Measurements from ENCODE around the gene ARTN.

Gene ARTN, protein sequence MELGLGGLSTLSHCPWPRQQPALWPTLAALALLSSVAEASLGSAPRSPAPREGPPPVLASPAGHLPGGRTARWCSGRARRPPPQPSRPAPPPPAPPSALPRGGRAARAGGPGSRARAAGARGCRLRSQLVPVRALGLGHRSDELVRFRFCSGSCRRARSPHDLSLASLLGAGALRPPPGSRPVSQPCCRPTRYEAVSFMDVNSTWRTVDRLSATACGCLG

DNA sequence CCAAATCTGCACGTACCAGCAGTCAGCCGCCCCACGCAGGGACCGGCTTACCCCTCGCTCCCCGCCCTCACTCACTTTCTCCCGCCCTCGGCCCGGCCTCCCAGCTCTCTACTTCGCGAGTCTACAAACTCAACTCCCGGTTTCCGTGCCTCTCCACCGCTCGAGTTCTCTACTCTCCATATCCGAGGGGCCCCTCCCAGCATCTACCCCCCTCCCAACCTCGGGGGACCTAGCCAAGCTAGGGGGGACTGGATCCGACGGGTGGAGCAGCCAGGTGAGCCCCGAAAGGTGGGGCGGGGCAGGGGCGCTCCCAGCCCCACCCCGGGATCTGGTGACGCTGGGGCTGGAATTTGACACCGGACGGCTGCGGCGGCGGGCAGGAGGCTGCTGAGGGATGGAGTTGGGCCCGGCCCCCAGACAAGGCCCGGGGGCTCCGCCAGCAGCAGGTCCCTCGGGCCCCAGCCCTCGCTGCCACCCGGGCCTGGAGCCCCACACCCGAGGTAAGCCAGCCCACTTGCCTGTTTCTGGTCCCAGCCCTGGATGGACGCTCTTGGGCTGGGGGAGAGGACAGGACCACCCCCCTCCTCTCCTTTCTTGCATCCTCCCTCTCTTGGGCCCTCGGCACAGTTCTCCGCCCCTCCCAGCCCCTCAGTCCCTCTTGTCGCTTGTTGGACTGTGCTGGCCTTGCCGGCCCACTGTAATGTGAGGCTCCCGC, at the start of gene ARTN:
ARTN (plus strand) TSS at position 416 of the 715 bp plus-strand sequence. CDS start 1,856 bp downstream, outside the sequence.
- no peak for DNase-seq (ENCODE audit: low spot score)

DNA sequence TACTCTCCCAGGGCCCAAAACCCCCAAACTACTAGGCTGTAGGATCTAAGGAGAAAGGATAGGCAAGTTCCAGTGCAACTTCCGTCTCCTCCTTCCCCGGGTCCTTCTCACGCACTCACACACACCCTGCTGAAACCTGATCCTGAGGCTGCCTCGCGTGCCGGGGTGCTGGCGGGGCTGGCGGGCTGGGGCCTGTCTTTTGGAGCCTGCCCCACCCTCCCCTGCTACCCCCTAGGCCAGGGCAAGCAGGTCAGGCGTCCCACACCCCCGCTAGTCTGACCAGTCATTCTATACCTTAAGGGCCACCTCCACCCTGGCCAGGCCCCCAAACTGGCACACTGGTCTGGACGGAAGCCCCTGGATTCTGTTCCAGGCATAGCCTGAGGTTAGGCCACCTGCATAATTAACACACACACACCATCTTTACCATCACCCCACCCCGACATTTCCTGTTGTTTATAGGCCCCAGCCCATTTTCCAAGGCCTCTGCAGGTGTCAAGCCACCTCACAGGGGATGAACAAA, 48.3 kb upstream of the ARTN start:
- no peak for DNase-seq (ENCODE audit: low spot score)

DNA sequence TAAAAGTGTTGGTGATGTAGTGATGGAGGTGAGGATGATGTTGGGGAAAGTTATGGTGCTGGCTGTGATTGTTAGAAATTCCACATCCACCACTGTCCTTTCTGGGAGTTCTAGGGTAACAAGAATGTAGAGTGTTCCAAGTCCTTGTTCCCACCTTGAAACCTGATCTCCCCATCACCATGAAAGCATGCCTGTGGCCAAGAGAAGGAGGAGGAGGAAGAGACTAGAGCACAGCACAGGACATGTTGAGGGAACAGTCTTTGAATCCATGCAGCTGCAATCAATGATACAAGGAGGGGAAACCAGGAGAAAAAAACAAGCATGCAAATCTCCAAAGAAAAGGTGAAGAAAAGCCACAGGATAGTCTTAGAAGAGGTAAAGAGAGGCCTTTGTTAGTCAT, 45.9 kb upstream of the ARTN start:
- no peak for DNase-seq (ENCODE audit: low spot score)

DNA sequence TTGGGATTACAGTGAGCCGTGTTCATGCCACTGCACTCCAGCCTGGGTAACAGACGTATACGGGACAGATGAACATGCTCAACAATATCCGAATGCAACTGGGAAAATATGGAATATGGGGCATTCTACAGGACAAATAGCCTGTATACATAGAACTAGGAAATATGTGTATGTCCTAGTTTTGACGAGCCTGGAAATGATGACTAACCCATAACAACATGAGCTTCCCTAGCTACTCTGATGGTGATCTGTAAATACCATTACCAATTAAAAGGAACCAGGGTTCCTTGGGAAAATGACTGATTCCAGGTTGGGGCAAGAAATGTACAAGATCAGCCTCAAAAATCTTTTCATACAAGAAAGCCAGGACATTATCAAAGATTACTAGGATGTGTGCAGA, 42.8 kb upstream of the ARTN start:
- DNase-seq (ENCODE audit: low spot score) = no peak

DNA sequence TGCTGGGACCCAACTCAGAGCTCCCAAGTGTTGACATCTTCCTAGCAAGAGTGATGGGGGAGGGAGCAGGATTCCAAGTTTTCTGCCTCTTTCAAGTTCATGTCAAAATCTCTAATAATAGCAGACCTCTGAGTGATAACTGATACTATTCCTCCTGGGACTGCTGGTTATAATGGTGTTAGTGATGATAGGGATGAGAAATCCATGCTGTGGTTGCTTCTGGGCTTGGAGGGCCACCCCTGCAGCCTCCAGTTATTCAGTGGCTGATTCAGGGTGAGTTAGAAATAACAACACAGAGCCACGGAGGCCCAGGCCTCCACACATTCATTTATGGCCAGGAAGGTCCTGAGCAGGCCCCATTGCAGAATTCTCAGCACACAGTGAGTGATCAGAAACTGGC, 40.6 kb upstream of the ARTN start:
- no peak for DNase-seq (ENCODE audit: low spot score)

DNA sequence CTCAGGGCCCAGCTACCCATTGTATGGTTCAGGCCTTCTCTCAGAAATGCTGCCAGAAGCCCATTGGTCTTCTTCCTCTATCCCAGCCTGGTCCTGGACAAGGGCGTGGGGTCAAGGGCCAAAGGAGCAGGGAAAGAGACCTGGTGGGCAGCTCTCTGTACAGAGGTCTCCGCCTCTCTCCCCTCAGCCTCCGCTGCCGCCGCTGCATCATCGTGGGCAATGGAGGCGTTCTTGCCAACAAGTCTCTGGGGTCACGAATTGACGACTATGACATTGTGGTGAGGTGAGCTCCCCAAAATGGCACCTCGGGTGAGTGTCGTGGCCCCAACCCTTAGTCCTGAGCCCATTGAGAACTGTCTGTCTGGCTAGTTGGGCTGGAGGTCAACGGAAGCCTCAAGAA, 34.6 kb upstream of the ARTN start:
- no peak for DNase-seq (ENCODE audit: low spot score)

DNA sequence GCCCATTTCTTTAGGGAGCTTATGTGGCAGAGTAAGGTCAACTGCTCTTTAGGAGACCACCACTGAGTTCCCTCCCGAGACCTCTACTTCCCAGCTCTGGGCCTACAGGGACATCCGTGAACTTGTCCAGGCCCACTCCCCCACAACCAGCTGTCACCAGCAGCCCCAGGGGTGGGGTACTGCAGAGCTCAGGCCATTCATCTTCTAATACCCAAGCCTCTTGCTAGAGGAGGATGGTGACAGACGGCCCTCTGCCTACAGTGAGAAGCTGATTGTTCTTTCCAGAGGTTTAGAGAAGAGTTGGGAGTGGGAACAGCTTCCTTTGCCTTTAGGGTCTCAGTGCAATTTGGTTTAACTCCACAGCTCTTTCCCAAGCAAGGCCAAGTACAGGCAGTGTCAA, 33.2 kb upstream of the ARTN start:
- DNase-seq (ENCODE audit: low spot score) = no peak

DNA sequence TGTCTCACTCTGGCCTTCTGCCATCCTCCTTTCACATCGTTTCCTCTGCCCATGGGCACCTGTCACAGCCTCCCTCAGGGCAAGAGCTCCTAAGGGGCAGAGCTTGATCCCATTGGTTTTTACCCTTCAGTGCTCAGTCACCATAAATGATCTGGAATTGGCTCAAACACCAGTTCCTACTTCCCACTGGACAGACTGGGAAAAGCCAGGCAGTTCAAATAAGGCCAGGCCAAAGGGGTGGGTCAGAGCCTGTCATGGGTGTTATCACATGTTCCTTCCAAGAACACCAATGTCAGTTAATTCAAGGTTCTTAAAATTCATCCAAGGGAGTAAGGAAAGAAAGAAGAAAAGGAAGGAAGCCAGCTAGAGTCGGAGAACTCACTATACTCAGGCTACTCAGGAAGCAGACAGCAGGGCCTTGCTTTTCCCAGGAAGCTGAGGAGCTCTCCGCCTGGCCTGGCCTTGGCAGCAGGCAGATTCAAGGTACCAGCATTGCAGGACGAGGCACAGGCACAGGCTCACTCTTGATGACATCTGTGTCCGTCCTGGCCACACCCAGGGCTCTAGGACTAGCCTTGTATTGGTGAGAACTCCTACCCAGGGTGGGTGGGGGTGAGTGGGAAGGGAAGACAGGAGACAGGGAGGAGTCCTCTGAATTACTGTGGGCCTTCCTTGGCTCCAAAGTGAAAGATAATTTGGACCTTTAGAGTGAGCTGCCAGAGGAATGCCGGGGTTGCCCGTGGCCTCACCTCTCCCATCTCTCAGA, 32.2 kb upstream of the ARTN start:
- no peak for DNase-seq (ENCODE audit: low spot score)

DNA sequence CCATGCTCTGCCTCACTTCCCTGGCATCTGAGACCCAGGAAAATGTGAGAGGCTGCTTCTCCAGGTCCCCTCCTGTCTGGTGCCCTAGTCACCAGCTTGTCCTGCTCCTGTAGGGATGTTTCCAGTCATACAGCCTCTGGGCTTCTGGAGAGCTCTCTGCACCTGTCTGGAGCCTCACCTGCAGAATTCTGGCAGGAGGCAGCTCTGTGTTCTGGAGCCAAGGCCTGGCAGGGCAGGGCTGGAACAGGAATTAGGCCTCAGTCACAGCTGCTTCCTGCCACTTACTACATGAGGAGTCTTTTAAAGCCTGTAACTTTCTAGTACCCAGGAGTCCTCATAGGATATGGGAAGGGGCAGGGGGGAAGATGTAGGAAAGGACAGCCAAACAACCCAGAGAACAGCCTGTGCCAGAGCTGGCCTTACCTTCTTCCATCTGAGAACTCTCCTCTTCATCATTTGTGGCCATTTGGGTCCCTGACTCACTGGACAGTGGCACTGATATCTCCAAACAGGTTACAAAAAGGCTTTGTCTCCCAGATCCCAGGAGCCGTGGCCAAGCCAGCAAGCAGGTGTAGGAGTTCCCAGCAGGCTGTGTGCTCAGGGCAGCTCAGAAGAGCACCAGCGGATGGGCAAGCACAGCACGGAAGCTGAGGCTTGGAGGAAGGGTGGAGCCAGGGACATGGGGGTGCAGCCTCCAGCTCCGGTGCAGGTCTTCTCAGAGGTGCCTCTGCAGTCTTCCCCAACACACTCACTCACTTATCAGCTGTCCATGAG, 31.4 kb upstream of the ARTN start:
- no peak for DNase-seq (ENCODE audit: low spot score)

DNA sequence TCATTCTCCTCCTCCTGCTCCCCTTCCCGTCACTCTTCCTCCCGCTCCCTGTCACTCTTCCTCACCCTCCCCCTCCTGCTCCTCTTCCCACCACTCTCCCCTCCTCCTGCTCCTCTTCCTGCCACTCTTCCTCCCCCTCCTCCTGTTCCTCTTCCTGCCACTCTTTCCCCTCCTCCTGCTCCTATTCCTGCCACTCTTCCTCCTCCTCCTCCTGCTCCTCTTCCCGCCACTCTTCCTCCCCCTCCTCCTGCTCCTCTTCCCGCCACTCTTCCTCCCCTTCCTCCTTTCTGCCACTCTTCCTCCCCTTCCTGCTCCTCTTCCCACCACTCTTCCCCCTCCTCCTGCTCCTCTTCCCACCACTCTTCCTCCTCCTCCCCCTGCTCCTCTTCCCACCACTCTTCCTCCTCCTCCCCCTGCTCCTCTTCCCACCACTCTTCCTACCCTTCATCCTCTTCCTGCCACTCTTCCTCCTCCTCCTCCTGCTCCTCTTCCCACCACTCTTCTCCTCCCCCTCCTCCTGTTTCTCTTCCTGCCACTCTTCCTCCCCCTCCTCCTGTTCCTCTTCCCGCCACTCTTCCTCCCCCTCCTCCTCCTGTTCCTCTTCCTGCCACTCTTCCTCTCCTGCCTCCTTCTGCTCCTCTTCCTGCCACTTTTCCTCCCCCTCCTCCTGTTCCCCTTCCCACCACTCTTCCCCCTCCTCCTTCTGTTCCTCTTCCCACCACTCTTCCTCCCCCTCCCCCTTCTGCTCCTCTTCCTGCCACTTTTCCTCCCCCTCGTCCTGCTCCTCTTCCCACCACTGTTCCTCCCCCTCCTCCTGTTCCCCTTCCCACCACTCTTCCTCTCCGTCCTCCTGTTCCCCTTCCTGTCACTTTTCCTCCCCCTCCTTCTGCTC, 28.7 kb upstream of the ARTN start:
- no peak for DNase-seq (ENCODE audit: low spot score)

DNA sequence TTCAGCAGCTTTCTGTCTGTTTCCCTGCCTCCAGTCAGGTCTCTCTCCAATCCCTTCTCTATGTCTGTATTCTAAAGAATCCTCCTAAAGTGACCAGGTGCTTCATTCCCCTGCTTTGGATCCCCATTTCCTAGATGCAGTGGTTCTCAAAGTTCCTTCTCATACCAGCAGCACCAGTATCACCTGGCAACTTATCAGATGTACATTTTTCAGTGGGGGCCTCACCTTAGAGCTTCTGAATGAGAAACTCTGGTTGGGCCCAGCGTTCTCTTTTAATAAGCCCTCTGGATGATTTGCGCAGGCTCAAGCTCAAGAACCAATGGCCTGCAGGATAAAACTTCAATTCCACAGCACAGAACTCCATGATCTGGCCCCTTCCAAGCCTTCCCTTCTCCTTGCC, 25.4 kb upstream of the ARTN start:
- no peak for DNase-seq (ENCODE audit: low spot score)

DNA sequence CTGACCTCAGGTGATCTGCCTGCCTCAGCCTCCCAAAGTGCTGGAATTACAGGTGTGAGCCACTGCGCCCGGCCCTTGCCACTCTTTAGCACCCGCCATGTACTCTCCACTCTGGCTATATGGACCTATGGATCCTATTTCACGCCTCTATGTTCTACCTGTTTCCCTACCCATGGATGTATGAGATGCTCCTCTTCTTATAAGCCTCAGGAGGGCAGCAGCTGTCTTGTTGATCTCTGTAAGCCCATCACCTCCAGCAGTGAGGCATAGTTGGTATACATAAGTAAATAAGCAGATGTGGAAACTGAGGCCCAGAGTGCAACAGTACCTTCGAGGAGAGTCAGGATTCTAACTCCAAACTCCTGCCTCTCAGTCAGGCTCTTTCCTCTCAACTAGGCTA, 24.7 kb upstream of the ARTN start:
- DNase-seq (ENCODE audit: low spot score) = no peak

DNA sequence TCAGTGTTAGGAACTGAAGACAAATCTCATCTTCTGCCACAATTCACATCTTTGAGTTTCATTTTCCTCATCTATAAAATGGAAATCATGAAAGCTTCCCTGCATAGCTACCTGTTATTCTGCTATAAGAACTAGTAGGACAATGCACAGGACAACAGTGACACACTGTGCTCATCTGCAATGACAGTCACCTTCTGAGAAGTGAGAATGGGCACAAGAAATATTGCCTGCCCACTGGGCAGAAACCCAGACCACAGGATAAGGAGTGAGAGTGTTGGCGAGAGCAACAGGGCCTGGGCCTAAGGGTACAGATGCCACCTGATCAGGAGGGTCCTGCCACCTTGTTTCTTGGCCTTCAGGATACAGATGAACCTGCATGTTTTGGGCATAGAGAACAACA, 23.3 kb upstream of the ARTN start:
- no peak for DNase-seq (ENCODE audit: low spot score)

DNA sequence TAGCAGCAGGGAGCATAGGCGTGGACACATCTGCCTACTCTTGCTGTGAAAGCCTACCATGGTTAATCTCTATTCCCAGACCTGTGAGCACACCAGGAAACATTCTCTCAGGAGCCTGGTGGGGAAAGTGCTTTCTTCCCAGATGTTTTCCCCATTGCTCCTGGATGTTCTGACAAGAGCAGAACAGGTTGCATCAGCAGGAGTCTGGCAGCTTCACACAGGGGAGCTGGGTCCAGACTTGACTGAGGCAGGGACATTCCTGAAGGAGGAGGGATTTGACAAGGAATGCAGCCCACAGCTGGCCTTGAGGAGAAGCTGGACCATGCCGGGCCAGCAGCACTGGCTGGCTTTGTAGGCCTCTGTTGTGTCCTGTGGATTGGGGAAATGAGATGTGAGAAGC, 21.0 kb upstream of the ARTN start:
- DNase-seq (ENCODE audit: low spot score) = peak; percentile 73

DNA sequence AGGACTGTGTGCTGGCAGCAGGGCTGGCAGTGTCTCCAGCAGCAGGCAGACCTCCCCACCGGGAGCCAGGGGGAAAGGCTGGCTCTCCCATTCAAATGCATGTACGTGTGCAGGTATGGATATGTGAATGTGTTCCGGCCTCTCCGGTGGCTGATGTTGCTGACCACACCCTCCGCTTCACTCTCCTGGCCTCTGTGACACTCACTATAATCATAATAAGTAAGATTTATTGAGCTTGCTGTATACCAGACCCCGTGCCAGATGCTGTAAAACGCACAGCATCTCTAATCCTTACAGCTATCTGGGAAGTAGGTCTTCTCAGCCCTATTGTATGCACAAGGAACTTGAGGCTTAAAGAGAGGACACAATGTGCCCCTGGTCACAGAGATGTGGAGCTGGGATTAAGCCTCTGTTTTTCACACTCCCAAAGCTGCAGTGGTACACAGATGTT, 20.5 kb upstream of the ARTN start:
- no peak for DNase-seq (ENCODE audit: low spot score)

DNA sequence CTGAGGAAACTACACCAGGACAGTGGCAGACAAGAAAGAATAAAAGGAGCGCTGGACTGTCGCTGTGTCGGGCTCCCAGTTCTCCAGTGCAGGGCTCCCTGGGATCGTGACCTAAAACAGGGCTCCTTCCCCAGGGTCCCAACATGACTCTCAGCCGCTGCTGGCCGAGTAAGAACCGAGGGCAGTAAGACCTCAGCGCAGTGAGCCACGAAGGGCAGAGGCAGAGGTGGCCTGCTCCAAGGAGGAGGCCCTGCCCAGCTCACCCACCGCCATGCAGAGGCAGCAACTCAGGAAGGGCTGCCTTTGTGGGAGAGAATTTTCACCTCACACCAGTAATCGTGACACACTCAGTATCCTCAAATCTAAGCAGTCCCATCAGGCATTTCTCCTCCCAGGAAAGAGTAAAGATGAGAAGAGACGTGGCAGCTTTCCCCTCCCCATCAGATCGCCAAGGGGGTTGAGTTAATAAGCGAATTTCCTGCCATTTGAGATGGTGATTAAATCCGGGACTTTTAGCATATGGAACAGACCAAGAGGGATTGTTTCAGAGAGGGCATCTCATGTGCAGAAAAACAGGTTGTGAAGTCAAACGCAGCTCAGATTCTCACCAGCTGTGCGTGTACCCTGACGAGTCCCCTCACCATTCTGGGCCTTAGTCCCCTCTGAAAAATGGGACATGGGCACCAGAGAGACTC, 19.8 kb upstream of the ARTN start:
- no peak for DNase-seq (ENCODE audit: low spot score)

DNA sequence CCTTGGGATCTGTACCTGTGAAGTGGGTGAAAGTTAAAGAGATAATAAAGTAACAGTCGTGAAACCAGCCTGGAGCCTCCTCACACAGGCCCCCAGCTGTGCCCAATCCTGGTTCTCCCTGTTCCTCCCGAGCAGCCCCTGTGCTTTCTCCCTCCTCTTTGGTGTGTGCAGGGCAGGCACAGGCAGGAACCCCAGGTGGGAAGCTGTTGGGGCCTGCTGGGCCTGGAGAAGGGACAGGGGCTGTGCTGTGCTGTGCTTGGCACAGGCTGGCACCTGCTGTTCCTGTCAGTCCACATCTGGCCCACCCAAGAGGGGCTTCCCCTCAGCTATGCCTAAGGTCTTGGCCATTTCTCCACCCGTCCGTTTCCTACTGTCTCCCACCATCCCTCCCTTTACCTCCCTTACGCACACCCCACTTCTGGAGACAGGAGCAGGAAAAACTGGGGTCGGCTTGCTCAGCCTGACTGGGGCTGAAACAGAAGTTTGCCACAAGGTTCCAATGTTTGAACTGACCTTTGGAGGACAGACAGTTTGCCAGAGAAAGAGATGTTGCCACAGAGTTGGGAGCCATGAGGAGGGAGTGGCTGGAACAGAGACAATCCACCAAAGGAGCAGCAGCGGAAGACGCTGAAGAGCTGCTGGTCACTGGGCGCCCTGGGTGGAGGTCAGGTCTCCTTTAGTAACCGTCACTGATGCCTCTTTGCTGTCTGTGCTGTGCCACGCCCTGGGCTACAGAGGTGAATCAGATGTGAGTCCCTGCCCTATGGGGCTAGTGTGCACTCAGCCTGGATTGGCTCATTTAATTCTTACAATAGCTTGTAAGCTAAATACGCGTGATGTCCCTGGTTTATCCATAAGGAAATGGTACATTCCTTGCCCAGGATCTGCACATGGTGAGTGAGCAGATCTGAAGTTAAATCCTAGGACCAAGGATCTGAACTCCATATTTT, 18.8 kb upstream of the ARTN start:
- DNase-seq (ENCODE audit: low spot score) = no peak

DNA sequence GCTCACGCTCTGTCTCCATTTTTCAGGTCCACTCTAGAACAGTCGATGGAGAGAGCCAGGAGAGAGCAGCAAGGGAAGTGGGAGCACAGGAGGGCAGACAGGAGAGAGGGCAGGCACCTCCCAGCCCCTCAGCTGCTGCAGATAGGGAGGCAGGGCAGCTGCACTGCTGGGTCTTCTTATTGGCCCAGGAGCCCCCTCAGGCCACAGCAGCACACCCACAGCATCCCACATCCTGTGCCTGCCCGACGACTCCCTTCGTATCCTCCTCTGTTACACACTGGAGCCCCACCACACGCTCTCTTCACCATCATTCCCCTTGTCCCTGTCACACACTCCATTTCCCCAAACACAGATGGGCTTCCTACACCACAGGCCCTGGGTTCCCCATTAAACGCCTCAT, 13.7 kb upstream of the ARTN start:
- no peak for DNase-seq (ENCODE audit: low spot score)

DNA sequence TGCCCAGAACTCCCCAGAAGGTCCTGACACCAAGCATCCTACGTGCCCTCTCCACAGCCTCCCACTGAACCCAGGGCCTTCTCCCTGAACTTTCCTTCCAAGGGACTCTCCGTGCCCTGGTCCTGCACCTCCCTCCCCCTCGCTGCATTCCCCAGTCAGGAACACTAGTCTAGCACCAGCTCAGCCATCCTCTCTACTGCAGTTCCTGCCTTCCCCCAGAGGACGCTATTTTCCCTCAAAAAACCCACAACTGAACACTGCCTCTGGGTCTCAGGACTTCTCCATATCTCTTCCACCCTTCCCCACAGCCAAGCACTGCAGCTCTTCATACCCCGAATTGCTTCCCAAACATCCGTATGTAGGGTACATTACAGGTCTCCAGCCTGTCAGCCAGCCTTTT, 12.6 kb upstream of the ARTN start:
- no peak for DNase-seq (ENCODE audit: low spot score)
